GM12878 (cell line): ENCODE data around the gene PRSS27. TPM values are rescaled to one million over a fixed set of nuclear protein-coding genes. Genes with fewer than 3 reads are reported as not detected.
A peak's percentile ranks its signal among the peaks of the same experiment; 100 is the strongest.

ENCODE experiments used
- BCL3 ChIP-seq: IDR thresholded peaks from 2 replicates; pipeline ENCODE4 v1.6.1; 2011; ENCODE audit warnings: borderline replicate concordance, low read depth, mild to moderate bottlenecking, moderate library complexity, low read length; ENCODE audit not compliant: insufficient read depth, poor library complexity, severe bottlenecking
- PAX5 ChIP-seq: IDR thresholded peaks from 2 replicates; pipeline ENCODE4 v1.6.1; 2011; ENCODE audit warnings: low read depth, low read length, borderline replicate concordance
- RCOR1 ChIP-seq: conservative IDR thresholded peaks from 2 replicates; pipeline ENCODE4 v1.6.1; 2012; ENCODE audit warnings: low read depth, low read length, improper control_type of control experiment
- RFX5 ChIP-seq: IDR thresholded peaks from 2 replicates; pipeline ENCODE4 v1.6.1; 2011; ENCODE audit warnings: low read depth, low read length, improper control_type of control experiment
- SKIL ChIP-seq: fragments of 450-650 bp; IDR thresholded peaks from 2 replicates; pipeline ENCODE4 v1.6.1; 2017; ENCODE audit warnings: mild to moderate bottlenecking, low read depth, inconsistent platforms; ENCODE audit not compliant: poor library complexity, severe bottlenecking
- TCF12 ChIP-seq: IDR thresholded peaks from 2 replicates; pipeline ENCODE4 v1.6.1; 2011; ENCODE audit warnings: low read depth, mild to moderate bottlenecking, low read length
- polyA plus RNA-seq, 11 experiments: library from polyadenylated mRNA; depleted of rRNA in 4 of 11; unstranded in 6 of 11; stranded (reverse) in 5 of 11; fragments of >200 nt; fragmentation: Nextera tagmentation in 4 of 11; fragmentation: Illumina TruSeq in 1 of 11; extraction: Ambion mirVana in 4 of 11; extraction: Trizol in 1 of 11; gene quantifications; 1 replicate in 1 of 11; 2 replicates in 10 of 11; pipeline versions ENCODE4 v1.2.1 to v1.2.3, GENCODE V29; 2011 to 2016; ENCODE audit warnings: inconsistent platforms in 2 of 11, missing spikeins in 2 of 11, low read depth in 1 of 11
- total RNA-seq, 4 experiments: library from RNA; depleted of rRNA in 3 of 4; stranded (reverse); fragments of >200 nt in 3 of 4; fragmentation: Illumina TruSeq in 1 of 4; extraction: Trizol in 1 of 4; gene quantifications; 2 replicates each; pipeline versions ENCODE4 v1.2.1 to v1.2.3, GENCODE V29; 2013 to 2021

PRSS27 gene
- total and polyA plus RNA-seq, 10 of the 15 experiments (the other 5 are each of a cell fraction or from before 2014, with no cell fraction given): 0.18 to 1.8 (median 0.51) TPM; not detected in 2

DNA sequence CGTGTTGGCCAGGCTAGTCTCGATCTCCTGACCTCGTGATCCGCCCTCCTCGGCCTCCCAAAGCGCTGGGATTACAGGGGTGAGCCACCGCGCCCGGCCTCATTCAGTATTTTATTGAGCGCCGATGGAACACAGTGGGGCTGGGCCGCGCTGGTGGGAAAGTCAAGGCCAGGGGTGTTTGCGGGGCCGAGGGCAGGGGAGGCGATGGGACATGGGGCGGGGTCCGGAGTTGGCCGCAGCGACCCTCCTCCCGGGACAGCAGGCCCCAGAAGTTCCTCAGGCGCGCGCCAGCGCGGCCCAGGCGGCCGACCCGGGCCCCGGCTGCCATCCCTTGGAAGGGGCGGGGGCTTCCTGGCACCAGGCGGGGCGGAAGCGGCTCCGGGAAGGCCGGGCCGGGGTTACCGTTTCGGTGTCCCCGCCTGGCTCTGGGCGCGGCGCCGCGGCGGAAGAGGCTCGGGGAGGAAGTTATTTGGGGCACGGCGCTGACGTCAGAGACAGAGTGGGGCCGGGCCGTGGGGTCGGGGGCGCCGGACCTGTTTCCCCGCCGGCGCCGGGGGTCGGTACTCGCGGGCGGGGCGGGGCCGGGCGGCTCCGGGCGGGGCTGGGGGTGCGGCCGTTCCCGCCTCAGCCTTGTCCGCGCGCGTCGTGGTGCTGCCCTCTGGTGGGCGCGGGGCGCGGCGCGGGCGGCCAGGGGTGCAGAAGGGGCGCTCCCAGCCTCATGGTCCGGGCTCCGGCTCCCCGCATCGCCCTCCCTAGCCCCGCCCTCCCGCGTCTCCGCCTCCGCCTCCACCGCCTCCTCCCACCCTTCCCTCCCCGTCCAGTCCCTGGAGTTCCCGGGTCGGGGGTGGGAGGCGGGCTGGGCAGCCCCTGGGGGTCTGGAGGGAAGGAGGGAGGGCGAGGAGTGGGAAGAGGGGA lies 952 bp upstream of the PRSS27 start (continued):
- no peak for TF ChIP-seq SKIL
- TF ChIP-seq PAX5: no peak
- TF ChIP-seq RCOR1: no peak
- 0 out of 2 replicates have a peak, but pooled peaks have one; percentile 28 for TF ChIP-seq TCF12
- no peak for TF ChIP-seq BCL3
- no peak for TF ChIP-seq RFX5
